Measurements from ENCODE around the gene REXO5.
A peak's percentile ranks its signal among the peaks of the same experiment; 100 is the strongest.

REXO5 gene

GRCh38 chr16:20801278-20801677, 5.0 kb upstream of the REXO5 start:
- H3K27ac ChIP-seq = no peak overlapping the region
- TF ChIP-seq CTCF (IDR thresholded peaks at IDR 0.05) = no peak
- no peak for TF ChIP-seq ZFX (IDR thresholded peaks at IDR 0.05; ENCODE audit: borderline replicate concordance)

- TF ChIP-seq CTCF (IDR thresholded peaks at IDR 0.05) (no peak), ZFX (IDR thresholded peaks at IDR 0.05; ENCODE audit: borderline replicate concordance) (no peak)
- H3K27ac ChIP-seq = no peak overlapping the region
Measured at GRCh38 chr16:20803192-20803560, 3.2 kb upstream of the REXO5 start.

- TF ChIP-seq ZFX (IDR thresholded peaks at IDR 0.05; ENCODE audit: borderline replicate concordance) = no peak
- TF ChIP-seq CTCF (IDR thresholded peaks at IDR 0.05) = no peak
- H3K27ac ChIP-seq = no peak overlapping the region; the same call in 1 of the 2 replicates
Measured at GRCh38 chr16:20803561-20804214, 2.6 kb upstream of the REXO5 start.

GRCh38 chr16:20805684-20806167, 601 bp upstream of the REXO5 start:
- H3K27ac ChIP-seq = peak overlapping the region; percentile 98

- H3K27ac ChIP-seq = peak overlapping the region; percentile 98
- TF ChIP-seq ZFX (IDR thresholded peaks at IDR 0.05; ENCODE audit: borderline replicate concordance) (no peak), CTCF (IDR thresholded peaks at IDR 0.05) (no peak)
Measured at GRCh38 chr16:20807862-20808261, 1.5 kb downstream of the REXO5 start.

GRCh38 chr16:20811889-20812439, 5.6 kb downstream of the REXO5 start:
- no peak for TF ChIP-seq CTCF (IDR thresholded peaks at IDR 0.05)
- TF ChIP-seq ZFX (IDR thresholded peaks at IDR 0.05; ENCODE audit: borderline replicate concordance) = no peak

GRCh38 chr16:20812510-20812909, 6.2 kb downstream of the REXO5 start:
- TF ChIP-seq CTCF (IDR thresholded peaks at IDR 0.05) = no peak
- no peak for TF ChIP-seq ZFX (IDR thresholded peaks at IDR 0.05; ENCODE audit: borderline replicate concordance)
- 0 out of 2 replicates have a peak overlapping the region, but pooled peaks have one; percentile 3 for H3K27ac ChIP-seq

More at GRCh38 chr16:20811889-20812439, 5.6 kb downstream of the REXO5 start:
- H3K27ac ChIP-seq = 0 out of 2 replicates have a peak overlapping the region, but pooled peaks have one; percentile 3

Measured in 22Rv1 (cell line).